ENCODE data around the gene PTPRD. TPM values are rescaled to one million over a fixed set of nuclear protein-coding genes. Genes with fewer than 3 reads are reported as not detected.

The PTPRD gene
- total RNA-seq, 1 experiment from 2014 or later, result not detected

GRCh38 chr9:9819886-9820285 lies 792.9 kb downstream of the PTPRD start:
- CTCF ChIA-PET, result no interaction called here
- no peak overlapping the region for H3K4me3 Mint-ChIP-seq (ENCODE audit: unreplicated experiment)
- no peaks in the 10 kb centered on the region for H3K27me3 Mint-ChIP-seq (ENCODE audit: insufficient read depth, unreplicated experiment)
- H3K27ac Mint-ChIP-seq (ENCODE audit: low read depth, unreplicated experiment), result no peak overlapping the region
- POLR2A ChIA-PET, result no interaction called here
- H3K4me1 Mint-ChIP-seq (ENCODE audit: insufficient read depth, unreplicated experiment), result no peaks in the 10 kb centered on the region
- TF ChIP-seq CTCF (IDR thresholded peaks at IDR 0.05; ENCODE audit: unreplicated experiment), result no peak
- DNase-seq (ENCODE audit: unreplicated experiment), result no peak
- intact Hi-C loops (cut with micrococcal nuclease), result no loop called here
- no peaks in the 10 kb centered on the region for H3K36me3 Mint-ChIP-seq (ENCODE audit: insufficient read depth, unreplicated experiment)
- no peaks in the 10 kb centered on the region for H3K9me3 Mint-ChIP-seq (ENCODE audit: unreplicated experiment)
- no TSS peak for BruUV-seq (replicated peaks)

- peaks cover 19% of the 10 kb centered on the region for H3K27me3 Mint-ChIP-seq (ENCODE audit: insufficient read depth, unreplicated experiment)
- H3K4me3 Mint-ChIP-seq (ENCODE audit: unreplicated experiment), result no peak overlapping the region
- H3K9me3 Mint-ChIP-seq (ENCODE audit: unreplicated experiment), result no peaks in the 10 kb centered on the region
- no peaks in the 10 kb centered on the region for H3K36me3 Mint-ChIP-seq (ENCODE audit: insufficient read depth, unreplicated experiment)
- ChIA-PET CTCF (no interaction called here), POLR2A (no interaction called here)
- intact Hi-C loops (cut with micrococcal nuclease), result no loop called here
- H3K4me1 Mint-ChIP-seq (ENCODE audit: insufficient read depth, unreplicated experiment), result no peaks in the 10 kb centered on the region
- no TSS peak for BruUV-seq (replicated peaks)
- no peak overlapping the region for H3K27ac Mint-ChIP-seq (ENCODE audit: low read depth, unreplicated experiment)
- no peak for TF ChIP-seq CTCF (IDR thresholded peaks at IDR 0.05; ENCODE audit: unreplicated experiment)
- no peak for DNase-seq (ENCODE audit: unreplicated experiment)
Observed at GRCh38 chr9:9817176-9817575, 795.6 kb downstream of the PTPRD start.

- POLR2A ChIA-PET, result no interaction called here
- peaks cover 66% of the 10 kb centered on the region for H3K27me3 Mint-ChIP-seq (ENCODE audit: insufficient read depth, unreplicated experiment)
- BruUV-seq (replicated peaks), result no TSS peak
Observed at GRCh38 chr9:9804109-9804508, 808.7 kb downstream of the PTPRD start.

GRCh38 chr9:9799287-9799686 lies 813.5 kb downstream of the PTPRD start:
- BruUV-seq (replicated peaks), result no TSS peak
- Mint-ChIP-seq H3K27me3 (ENCODE audit: insufficient read depth, unreplicated experiment) (peaks cover 82% of the 10 kb centered on the region), H3K9me3 (ENCODE audit: unreplicated experiment) (peaks cover 5% of the 10 kb centered on the region), H3K36me3 (ENCODE audit: insufficient read depth, unreplicated experiment) (peaks cover 4% of the 10 kb centered on the region), H3K27ac (ENCODE audit: low read depth, unreplicated experiment) (no peak overlapping the region), H3K4me1 (ENCODE audit: insufficient read depth, unreplicated experiment) (no peaks in the 10 kb centered on the region), H3K4me3 (ENCODE audit: unreplicated experiment) (no peak overlapping the region)
- intact Hi-C loops (cut with micrococcal nuclease), result no loop called here
- POLR2A ChIA-PET, result no interaction called here
- TF ChIP-seq CTCF (IDR thresholded peaks at IDR 0.05; ENCODE audit: unreplicated experiment), result no peak
- CTCF ChIA-PET, result interaction anchor here (0.6 kb wide), 1 partner anchor 192 kb away, joined by 3 read pairs; no protein-coding TSS in a partner anchor
- no peak for DNase-seq (ENCODE audit: unreplicated experiment)

More at GRCh38 chr9:9804109-9804508, 808.7 kb downstream of the PTPRD start:
- H3K36me3 Mint-ChIP-seq (ENCODE audit: insufficient read depth, unreplicated experiment), result no peaks in the 10 kb centered on the region
- CTCF ChIA-PET, result interaction anchor here (0.6 to 0.7 kb wide), 2 partner anchors 139 to 241 kb away, joined by 4 read pairs; no protein-coding TSS in a partner anchor
- no peaks in the 10 kb centered on the region for H3K9me3 Mint-ChIP-seq (ENCODE audit: unreplicated experiment)
- no peak overlapping the region for H3K27ac Mint-ChIP-seq (ENCODE audit: low read depth, unreplicated experiment)
- intact Hi-C loops (cut with micrococcal nuclease), result no loop called here
- no peaks in the 10 kb centered on the region for H3K4me1 Mint-ChIP-seq (ENCODE audit: insufficient read depth, unreplicated experiment)
- TF ChIP-seq CTCF (IDR thresholded peaks at IDR 0.05; ENCODE audit: unreplicated experiment), result no peak
- DNase-seq (ENCODE audit: unreplicated experiment), result no peak
- no peak overlapping the region for H3K4me3 Mint-ChIP-seq (ENCODE audit: unreplicated experiment)
